PFSK-1 (cell line): ENCODE data around the gene SINHCAF.

ENCODE experiments used
- FOXP2 ChIP-seq: optimal IDR thresholded peaks from 2 replicates; pipeline ENCODE3; 2011; ENCODE audit warnings: borderline replicate concordance, control low read depth, inconsistent platforms; ENCODE audit not compliant: insufficient read depth; ENCODE audit errors: extremely low read length, extremely low read depth
- POLR2AphosphoS5 ChIP-seq: IDR thresholded peaks from 2 replicates; pipeline ENCODE4 v1.6.1; 2012; ENCODE audit warnings: low read depth, mild to moderate bottlenecking, control low read depth, low read length, moderate library complexity
- SIN3A ChIP-seq: IDR thresholded peaks from 2 replicates; pipeline ENCODE4 v1.6.1; 2012; ENCODE audit warnings: mild to moderate bottlenecking, low read length, moderate library complexity, borderline replicate concordance; ENCODE audit not compliant: insufficient read depth
- TAF1 ChIP-seq: IDR thresholded peaks from 2 replicates; pipeline ENCODE4 v1.6.1; 2012; ENCODE audit warnings: low read length, control low read depth, borderline replicate concordance; ENCODE audit not compliant: insufficient read depth
- TF ChIP-seq, protein P1 (sequence below), 2 experiments: IDR thresholded peaks; 2 replicates each; pipeline versions ENCODE4 v1.6.1 to v1.8.0; 2011 to 2012; ENCODE audit warnings: low read depth in 2 of 2, low read length in 2 of 2, control low read depth in 1 of 2, inconsistent platforms in 1 of 2, mild to moderate bottlenecking in 1 of 2, moderate library complexity in 1 of 2; ENCODE audit not compliant: insufficient read depth in 1 of 2

The SINHCAF gene

DNA sequence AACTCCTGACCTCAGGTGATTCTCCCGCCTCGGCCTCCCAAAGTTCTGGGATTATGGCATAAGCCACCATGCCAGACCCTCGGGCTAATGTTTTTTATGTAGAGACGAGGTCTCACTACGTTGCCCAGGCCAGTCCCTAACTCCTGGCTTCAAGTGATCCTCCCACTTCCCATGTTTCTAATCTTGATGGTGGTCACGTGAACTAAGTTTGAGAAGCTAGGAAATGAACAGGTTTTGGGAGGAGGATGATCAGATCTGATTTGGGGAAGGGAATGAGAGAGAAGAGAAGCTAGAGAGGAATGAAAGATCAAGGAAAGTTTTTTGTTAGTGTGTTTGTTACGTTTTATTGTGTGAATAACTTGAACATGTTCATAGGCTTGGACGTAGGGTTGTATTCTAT lies 17.2 kb upstream of the SINHCAF start:
- no peak for TF ChIP-seq FOXP2
- TF ChIP-seq, protein P1, sequence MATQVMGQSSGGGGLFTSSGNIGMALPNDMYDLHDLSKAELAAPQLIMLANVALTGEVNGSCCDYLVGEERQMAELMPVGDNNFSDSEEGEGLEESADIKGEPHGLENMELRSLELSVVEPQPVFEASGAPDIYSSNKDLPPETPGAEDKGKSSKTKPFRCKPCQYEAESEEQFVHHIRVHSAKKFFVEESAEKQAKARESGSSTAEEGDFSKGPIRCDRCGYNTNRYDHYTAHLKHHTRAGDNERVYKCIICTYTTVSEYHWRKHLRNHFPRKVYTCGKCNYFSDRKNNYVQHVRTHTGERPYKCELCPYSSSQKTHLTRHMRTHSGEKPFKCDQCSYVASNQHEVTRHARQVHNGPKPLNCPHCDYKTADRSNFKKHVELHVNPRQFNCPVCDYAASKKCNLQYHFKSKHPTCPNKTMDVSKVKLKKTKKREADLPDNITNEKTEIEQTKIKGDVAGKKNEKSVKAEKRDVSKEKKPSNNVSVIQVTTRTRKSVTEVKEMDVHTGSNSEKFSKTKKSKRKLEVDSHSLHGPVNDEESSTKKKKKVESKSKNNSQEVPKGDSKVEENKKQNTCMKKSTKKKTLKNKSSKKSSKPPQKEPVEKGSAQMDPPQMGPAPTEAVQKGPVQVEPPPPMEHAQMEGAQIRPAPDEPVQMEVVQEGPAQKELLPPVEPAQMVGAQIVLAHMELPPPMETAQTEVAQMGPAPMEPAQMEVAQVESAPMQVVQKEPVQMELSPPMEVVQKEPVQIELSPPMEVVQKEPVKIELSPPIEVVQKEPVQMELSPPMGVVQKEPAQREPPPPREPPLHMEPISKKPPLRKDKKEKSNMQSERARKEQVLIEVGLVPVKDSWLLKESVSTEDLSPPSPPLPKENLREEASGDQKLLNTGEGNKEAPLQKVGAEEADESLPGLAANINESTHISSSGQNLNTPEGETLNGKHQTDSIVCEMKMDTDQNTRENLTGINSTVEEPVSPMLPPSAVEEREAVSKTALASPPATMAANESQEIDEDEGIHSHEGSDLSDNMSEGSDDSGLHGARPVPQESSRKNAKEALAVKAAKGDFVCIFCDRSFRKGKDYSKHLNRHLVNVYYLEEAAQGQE (IDR thresholded peaks at IDR 0.05; ENCODE audit: insufficient read depth in 1 of 2, low read depth in 2 of 2, low read length in 2 of 2), result no peak
- TF ChIP-seq POLR2AphosphoS5, result no peak
- no peak for TF ChIP-seq SIN3A
- no peak for TF ChIP-seq TAF1

DNA sequence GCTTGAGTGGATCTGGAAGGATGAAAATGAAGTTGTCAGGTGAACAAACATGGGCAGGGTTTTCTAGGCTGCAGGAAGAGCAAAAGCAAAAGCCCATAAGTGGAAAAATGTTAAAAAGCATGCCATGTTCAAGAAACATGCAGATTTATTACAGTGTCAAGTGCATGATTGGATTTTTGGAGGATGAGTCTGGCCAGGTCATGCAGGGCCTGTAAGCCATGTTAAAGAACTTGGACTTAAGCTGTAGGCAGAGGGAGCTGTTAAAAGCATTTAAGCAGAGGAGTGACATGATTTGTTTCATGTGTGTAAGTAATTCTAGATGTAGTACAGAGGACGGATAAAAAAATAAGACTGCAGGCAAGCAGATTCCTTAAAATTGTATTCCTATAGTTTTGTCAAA lies 16.3 kb upstream of the SINHCAF start:
- TF ChIP-seq POLR2AphosphoS5 (no peak), FOXP2 (no peak), SIN3A (no peak), TAF1 (no peak)
- TF ChIP-seq, protein P1 (IDR thresholded peaks at IDR 0.05; ENCODE audit: insufficient read depth in 1 of 2, low read depth in 2 of 2, low read length in 2 of 2), result no peak

DNA sequence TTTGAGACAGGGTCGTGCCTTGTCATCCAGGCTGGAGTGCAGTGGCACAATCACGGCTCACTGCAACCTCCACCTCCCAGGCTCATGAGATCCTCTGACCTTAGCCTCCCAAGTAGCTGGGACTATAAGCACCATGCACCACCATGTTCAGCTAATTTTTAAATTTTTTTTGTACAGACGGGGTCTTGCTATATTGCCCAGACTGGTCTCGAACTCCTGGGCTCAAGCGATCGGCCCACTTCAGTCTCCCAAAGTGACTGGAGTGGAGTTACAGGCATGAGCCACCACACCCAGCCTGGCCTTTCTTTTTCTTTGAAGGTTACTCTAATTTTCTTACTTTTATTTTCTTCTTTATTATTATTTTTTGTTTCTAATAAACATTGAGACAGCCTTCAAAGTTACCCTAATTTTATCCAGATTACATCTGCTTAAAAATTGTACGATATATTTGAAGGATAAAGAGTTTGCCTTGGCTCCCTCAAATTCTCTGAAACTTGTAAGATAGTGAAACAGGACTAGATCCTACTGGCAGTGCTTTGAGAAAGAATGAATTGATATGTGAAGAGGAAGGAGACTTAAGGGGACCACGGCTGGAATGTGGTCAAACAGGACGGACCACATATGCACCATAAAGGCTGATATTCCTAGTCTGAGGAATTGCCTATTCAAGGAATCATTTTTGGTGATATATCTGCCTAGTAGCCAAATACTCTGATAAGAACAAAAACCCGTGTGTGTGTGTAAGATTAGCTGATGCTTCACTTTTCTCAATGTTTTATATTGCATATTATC lies 14.1 kb upstream of the SINHCAF start:
- TF ChIP-seq SIN3A, result no peak
- TF ChIP-seq, protein P1 (IDR thresholded peaks at IDR 0.05; ENCODE audit: insufficient read depth in 1 of 2, low read depth in 2 of 2, low read length in 2 of 2), result no peak
- no peak for TF ChIP-seq POLR2AphosphoS5

DNA sequence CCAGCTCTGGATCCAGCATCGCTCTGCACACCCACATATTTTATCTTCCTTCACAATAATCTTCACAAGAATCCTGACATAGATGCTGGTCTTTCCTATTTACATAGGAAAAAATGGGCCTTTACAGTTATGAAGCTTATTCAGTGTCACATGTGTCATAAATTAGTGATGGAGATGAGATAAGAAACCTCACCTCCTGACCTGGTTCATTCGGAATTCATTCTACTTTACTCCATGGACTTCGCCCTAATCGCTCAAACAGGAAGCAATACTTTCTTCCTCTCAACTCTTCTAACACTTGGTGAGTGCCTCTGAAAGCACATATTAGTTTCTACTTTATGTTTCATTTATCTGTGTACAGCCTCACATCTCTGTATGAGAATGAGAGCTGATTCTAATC lies 12.0 kb upstream of the SINHCAF start:
- TF ChIP-seq SIN3A (no peak), TAF1 (no peak), FOXP2 (no peak), POLR2AphosphoS5 (no peak)
- TF ChIP-seq, protein P1 (IDR thresholded peaks at IDR 0.05; ENCODE audit: insufficient read depth in 1 of 2, low read depth in 2 of 2, low read length in 2 of 2), result no peak
